ENCODE data around the gene SDHA. TPM values are rescaled to one million over a fixed set of nuclear protein-coding genes. Genes with fewer than 3 reads are reported as not detected.
A peak's percentile ranks its signal among the peaks of the same experiment; 100 is the strongest.

The SDHA gene
- polyA plus RNA-seq, 6 donors from 2014 or later, result 145 to 224 (median 180) TPM

- DNase-seq, result no peak
These were observed 28.6 kb upstream of the SDHA start for GRCh38 chr5:189486-189885.

GRCh38 chr5:189976-190365 is 28.1 kb upstream of the SDHA start:
- no peak for ATAC-seq (ENCODE audit: low read depth in 2 of 2)
- H3K9me3 Mint-ChIP-seq, result no peaks in the 10 kb centered on the region
- no peaks in the 10 kb centered on the region for H3K36me3 Mint-ChIP-seq
- peaks cover 12 to 15% (median 15%) of the 10 kb centered on the region in 3 donors for H3K4me1 Mint-ChIP-seq
- peak overlapping the region in 2 of 6 donors; percentile 45 to 66 for H3K27ac Mint-ChIP-seq
- no peak for DNase-seq
- H3K4me3 Mint-ChIP-seq, result peak overlapping the region in 2 of 8 donors; percentile 7 to 80
- peaks cover 8 to 9% (median 9%) of the 10 kb centered on the region in 3 donors for H3K27me3 Mint-ChIP-seq

More at GRCh38 chr5:189486-189885, 28.6 kb upstream of the SDHA start:
- Mint-ChIP-seq H3K27ac (no peak overlapping the region), H3K4me1 (peaks cover 12 to 15% (median 15%) of the 10 kb centered on the region in 3 donors), H3K27me3 (peaks cover 8 to 9% (median 9%) of the 10 kb centered on the region in 3 donors), H3K36me3 (no peaks in the 10 kb centered on the region), H3K4me3 (no peak overlapping the region), H3K9me3 (no peaks in the 10 kb centered on the region)
- no peak for ATAC-seq (ENCODE audit: low read depth in 2 of 2)

- peaks cover 8 to 9% (median 9%) of the 10 kb centered on the region in 3 donors for H3K27me3 Mint-ChIP-seq
- no peak for DNase-seq
- peak overlapping the region in 4 of 8 donors; percentile 7 to 80 (median 61) for H3K4me3 Mint-ChIP-seq
- ATAC-seq (ENCODE audit: low read depth in 2 of 2), result no peak
- H3K27ac Mint-ChIP-seq, result peak overlapping the region in 2 of 6 donors; percentile 45 to 66
- no peaks in the 10 kb centered on the region for H3K9me3 Mint-ChIP-seq
- H3K36me3 Mint-ChIP-seq, result no peaks in the 10 kb centered on the region
- H3K4me1 Mint-ChIP-seq, result peaks cover 12 to 15% (median 15%) of the 10 kb centered on the region in 3 donors
These were observed 27.6 kb upstream of the SDHA start for GRCh38 chr5:190366-191035.

GRCh38 chr5:191036-191948 is 26.8 kb upstream of the SDHA start, which contains the start of gene LRRC14B:
LRRC14B (plus strand) TSS chr5:191495; CDS start chr5:191539, 44 bp downstream.
- ATAC-seq (ENCODE audit: low read depth in 2 of 2) (peak; percentile 26 to 32), DNase-seq (peak; percentile 9)
- Mint-ChIP-seq H3K9me3 (no peaks in the 10 kb centered on the region), H3K4me1 (peaks cover 12 to 15% (median 15%) of the 10 kb centered on the region in 3 donors), H3K27ac (peak within 1 kb of the TSS in 3 of 6 donors; percentile 45 to 66 (median 56)), H3K27me3 (peaks cover 8 to 9% (median 9%) of the 10 kb centered on the region in 3 donors), H3K36me3 (no peaks in the 10 kb centered on the region), H3K4me3 (peak within 1 kb of the TSS in 7 of 8 donors; percentile 48 to 80 (median 61))

GRCh38 chr5:191949-192690 is 26.0 kb upstream of the SDHA start:
- peaks cover 8 to 9% (median 9%) of the 10 kb centered on the region in 3 donors for H3K27me3 Mint-ChIP-seq
- H3K36me3 Mint-ChIP-seq, result no peaks in the 10 kb centered on the region
- no peak overlapping the region for H3K27ac Mint-ChIP-seq
- ATAC-seq (ENCODE audit: low read depth in 2 of 2) (no peak), DNase-seq (no peak)
- peak overlapping the region in 3 of 8 donors; percentile 5 to 52 (median 45) for H3K4me3 Mint-ChIP-seq
- no peaks in the 10 kb centered on the region for H3K9me3 Mint-ChIP-seq
- H3K4me1 Mint-ChIP-seq, result peaks cover 12 to 15% (median 15%) of the 10 kb centered on the region in 3 donors

- no peak for DNase-seq
- Mint-ChIP-seq H3K4me1 (peaks cover 12 to 15% (median 15%) of the 10 kb centered on the region in 3 donors), H3K27ac (no peak overlapping the region), H3K27me3 (peaks cover 8 to 9% (median 9%) of the 10 kb centered on the region in 3 donors), H3K4me3 (peak overlapping the region in 1 of 8 donors; percentile 45), H3K9me3 (no peaks in the 10 kb centered on the region), H3K36me3 (no peaks in the 10 kb centered on the region)
- ATAC-seq (ENCODE audit: low read depth in 2 of 2), result no peak
These were observed 25.5 kb upstream of the SDHA start for GRCh38 chr5:192691-192969.

GRCh38 chr5:192970-193831 is 24.9 kb upstream of the SDHA start:
- no peak overlapping the region for H3K4me3 Mint-ChIP-seq
- peaks cover 8 to 9% (median 9%) of the 10 kb centered on the region in 3 donors for H3K27me3 Mint-ChIP-seq
- no peaks in the 10 kb centered on the region for H3K36me3 Mint-ChIP-seq
- no peak for DNase-seq
- no peak overlapping the region for H3K27ac Mint-ChIP-seq
- ATAC-seq (ENCODE audit: low read depth in 2 of 2), result no peak
- H3K9me3 Mint-ChIP-seq, result no peaks in the 10 kb centered on the region
- peaks cover 12 to 14% (median 14%) of the 10 kb centered on the region in 3 donors for H3K4me1 Mint-ChIP-seq

- Mint-ChIP-seq H3K27me3 (peaks cover 4 to 9% (median 4%) of the 10 kb centered on the region in 3 donors), H3K4me3 (no peak overlapping the region), H3K4me1 (peaks cover 5 to 8% (median 5%) of the 10 kb centered on the region in 3 donors), H3K9me3 (no peaks in the 10 kb centered on the region), H3K36me3 (no peaks in the 10 kb centered on the region), H3K27ac (peak overlapping the region in 1 of 6 donors; percentile 66)
- DNase-seq, result no peak
- ATAC-seq (ENCODE audit: low read depth in 2 of 2), result no peak
These were observed 24.0 kb upstream of the SDHA start for GRCh38 chr5:194102-194501.

- Mint-ChIP-seq H3K4me1 (peaks cover 5 to 8% (median 5%) of the 10 kb centered on the region in 3 donors), H3K36me3 (no peaks in the 10 kb centered on the region), H3K27me3 (peaks cover 4 to 9% (median 4%) of the 10 kb centered on the region in 3 donors), H3K4me3 (peak overlapping the region in 1 of 8 donors; percentile 74), H3K9me3 (no peaks in the 10 kb centered on the region), H3K27ac (no peak overlapping the region)
- no peak for ATAC-seq (ENCODE audit: low read depth in 2 of 2)
- no peak for DNase-seq
These were observed 23.4 kb upstream of the SDHA start for GRCh38 chr5:194603-195209.

GRCh38 chr5:195401-196160 is 22.5 kb upstream of the SDHA start:
- H3K36me3 Mint-ChIP-seq, result no peaks in the 10 kb centered on the region
- DNase-seq (no peak), ATAC-seq (ENCODE audit: low read depth in 2 of 2) (no peak)
- H3K4me1 Mint-ChIP-seq, result peaks cover 0 to 8% (median 6%) of the 10 kb centered on the region in 3 donors
- H3K9me3 Mint-ChIP-seq, result no peaks in the 10 kb centered on the region
- peaks cover 0 to 4% (median 1%) of the 10 kb centered on the region in 3 donors for H3K27me3 Mint-ChIP-seq
- H3K27ac Mint-ChIP-seq, result no peak overlapping the region
- no peak overlapping the region for H3K4me3 Mint-ChIP-seq

- no peak for DNase-seq
- Mint-ChIP-seq H3K27ac (no peak overlapping the region), H3K4me3 (no peak overlapping the region), H3K9me3 (no peaks in the 10 kb centered on the region), H3K36me3 (no peaks in the 10 kb centered on the region), H3K4me1 (peaks cover 5 to 11% (median 8%) of the 10 kb centered on the region in 3 donors), H3K27me3 (no peaks in the 10 kb centered on the region)
- no peak for ATAC-seq (ENCODE audit: low read depth in 2 of 2)
These were observed 21.8 kb upstream of the SDHA start for GRCh38 chr5:196350-196749.
